H1 (cell line): ENCODE results near the gene ARHGAP6.

Experiments used
- CHD2 ChIP-seq: IDR thresholded peaks from 2 replicates; pipeline ENCODE4 v1.6.1; 2012; ENCODE audit warnings: low read length, improper control_type of control experiment
- E2F6 ChIP-seq: IDR thresholded peaks from 2 replicates; pipeline ENCODE4 v1.6.1; 2012; ENCODE audit warnings: inconsistent platforms
- EGR1 ChIP-seq: IDR thresholded peaks from 2 replicates; pipeline ENCODE4 v1.6.1; 2011; ENCODE audit warnings: low read depth, low read length, borderline replicate concordance
- EP300 ChIP-seq, 2 experiments: IDR thresholded peaks; 1 replicate in 1 of 2; 2 replicates in 1 of 2; pipeline ENCODE4 v1.6.1; 2011 to 2012; ENCODE audit warnings: low read depth in 2 of 2, low read length in 2 of 2, mild to moderate bottlenecking in 2 of 2, borderline replicate concordance in 1 of 2, inconsistent platforms in 1 of 2, moderate library complexity in 1 of 2
- JUND ChIP-seq: IDR thresholded peaks from 2 replicates; pipeline ENCODE4 v1.6.1; 2011; ENCODE audit warnings: mild to moderate bottlenecking, improper control_type of control experiment, low read length
- NRF1 ChIP-seq: IDR thresholded peaks from 2 replicates; pipeline ENCODE4 v1.6.1; 2011; ENCODE audit warnings: mild to moderate bottlenecking, low read depth, low read length, improper control_type of control experiment
- POLR2A ChIP-seq, 2 experiments: IDR thresholded peaks; 1 replicate in 1 of 2; 2 replicates in 1 of 2; pipeline ENCODE4 v1.6.1; 2011; ENCODE audit warnings: low read depth in 2 of 2, low read length in 2 of 2, mild to moderate bottlenecking in 2 of 2; ENCODE audit errors: control extremely low read depth in 1 of 2
- RAD21 ChIP-seq, 2 experiments: IDR thresholded peaks in 1 of 2; conservative IDR thresholded peaks in 1 of 2; 2 replicates each; pipeline ENCODE4 v1.6.1; 2011; ENCODE audit warnings: low read depth in 2 of 2, low read length in 2 of 2, improper control_type of control experiment in 1 of 2, inconsistent platforms in 1 of 2, mild to moderate bottlenecking in 1 of 2, moderate library complexity in 1 of 2
- SIN3A ChIP-seq, 2 experiments: IDR thresholded peaks in 1 of 2; conservative IDR thresholded peaks in 1 of 2; 2 replicates each; pipeline ENCODE4 v1.6.1; 2011 to 2012; ENCODE audit warnings: low read length in 2 of 2, improper control_type of control experiment in 1 of 2, low read depth in 1 of 2, mild to moderate bottlenecking in 1 of 2
- TEAD4 ChIP-seq: IDR thresholded peaks from 2 replicates; pipeline ENCODE4 v1.6.1; 2012; ENCODE audit warnings: low read depth, low read length, inconsistent platforms, mixed read lengths
- TF ChIP-seq, protein P1 (sequence below), 3 experiments: IDR thresholded peaks; 1 replicate in 2 of 3; 2 replicates in 1 of 3; pipeline versions ENCODE4 v1.5.1 to v1.6.1; 2011; ENCODE audit warnings: low read length in 3 of 3, mild to moderate bottlenecking in 3 of 3, inconsistent platforms in 2 of 3, low read depth in 1 of 3, moderate library complexity in 1 of 3; ENCODE audit not compliant: insufficient read depth in 1 of 3; ENCODE audit errors: control extremely low read depth in 1 of 3
- TF ChIP-seq, protein P2 (sequence below): IDR thresholded peaks from 2 replicates; pipeline ENCODE4 v1.6.1; 2012; ENCODE audit warnings: inconsistent platforms

DNA sequence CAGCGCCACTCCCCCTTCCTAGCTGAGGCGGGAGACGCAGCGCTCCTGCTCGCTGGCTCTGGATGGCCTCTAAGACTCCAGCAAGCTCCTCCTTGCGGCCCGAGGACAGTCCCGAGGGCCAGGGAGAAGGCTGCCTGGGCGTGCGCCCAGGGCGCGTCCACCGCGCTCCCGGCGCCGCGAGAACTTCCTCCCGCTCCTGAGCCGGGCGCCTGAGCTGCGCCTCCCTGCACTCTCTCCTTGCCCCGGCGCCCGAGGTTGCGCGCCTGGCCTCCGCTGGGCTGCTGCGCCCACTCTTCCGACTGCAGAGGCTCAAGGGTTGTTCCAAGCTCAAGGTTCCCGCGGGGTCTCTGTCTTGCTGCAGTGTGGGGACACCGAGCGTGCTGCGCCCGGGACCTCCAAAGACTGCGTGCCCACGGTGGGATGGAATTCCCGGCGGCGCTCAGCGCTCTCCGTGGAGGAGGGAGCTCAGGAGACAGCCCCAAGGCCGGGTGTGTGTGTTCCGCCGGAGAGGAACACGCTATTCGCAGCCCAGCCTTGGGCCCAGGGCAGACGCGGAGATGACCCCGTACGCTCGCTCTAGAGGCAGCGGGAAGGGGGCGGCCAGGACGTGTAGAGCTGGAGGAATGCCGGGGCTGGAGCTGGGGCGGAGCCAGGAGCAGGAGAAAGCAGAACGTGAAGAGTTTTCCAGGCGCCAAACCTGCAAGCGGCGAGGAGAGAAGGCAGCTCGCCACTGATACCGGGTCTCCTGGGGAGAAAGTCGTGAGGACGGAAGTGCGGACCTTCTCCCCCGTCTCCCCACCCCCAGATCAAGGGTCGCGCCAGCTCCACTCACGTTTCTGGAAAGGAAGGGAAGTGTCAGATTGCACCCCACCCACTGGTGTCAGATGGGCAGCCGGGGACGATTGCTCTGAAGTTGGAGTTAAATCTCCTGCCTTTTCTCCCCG lies at the start of gene ARHGAP6:
- TF ChIP-seq, protein P1, sequence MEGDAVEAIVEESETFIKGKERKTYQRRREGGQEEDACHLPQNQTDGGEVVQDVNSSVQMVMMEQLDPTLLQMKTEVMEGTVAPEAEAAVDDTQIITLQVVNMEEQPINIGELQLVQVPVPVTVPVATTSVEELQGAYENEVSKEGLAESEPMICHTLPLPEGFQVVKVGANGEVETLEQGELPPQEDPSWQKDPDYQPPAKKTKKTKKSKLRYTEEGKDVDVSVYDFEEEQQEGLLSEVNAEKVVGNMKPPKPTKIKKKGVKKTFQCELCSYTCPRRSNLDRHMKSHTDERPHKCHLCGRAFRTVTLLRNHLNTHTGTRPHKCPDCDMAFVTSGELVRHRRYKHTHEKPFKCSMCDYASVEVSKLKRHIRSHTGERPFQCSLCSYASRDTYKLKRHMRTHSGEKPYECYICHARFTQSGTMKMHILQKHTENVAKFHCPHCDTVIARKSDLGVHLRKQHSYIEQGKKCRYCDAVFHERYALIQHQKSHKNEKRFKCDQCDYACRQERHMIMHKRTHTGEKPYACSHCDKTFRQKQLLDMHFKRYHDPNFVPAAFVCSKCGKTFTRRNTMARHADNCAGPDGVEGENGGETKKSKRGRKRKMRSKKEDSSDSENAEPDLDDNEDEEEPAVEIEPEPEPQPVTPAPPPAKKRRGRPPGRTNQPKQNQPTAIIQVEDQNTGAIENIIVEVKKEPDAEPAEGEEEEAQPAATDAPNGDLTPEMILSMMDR (IDR thresholded peaks at IDR 0.05; ENCODE audit: control extremely low read depth in 1 of 3, insufficient read depth in 1 of 3, low read depth in 1 of 3, low read length in 3 of 3), result no peak
- TF ChIP-seq, protein P2, sequence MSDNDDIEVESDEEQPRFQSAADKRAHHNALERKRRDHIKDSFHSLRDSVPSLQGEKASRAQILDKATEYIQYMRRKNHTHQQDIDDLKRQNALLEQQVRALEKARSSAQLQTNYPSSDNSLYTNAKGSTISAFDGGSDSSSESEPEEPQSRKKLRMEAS, result no peak
- TF ChIP-seq POLR2A (IDR thresholded peaks at IDR 0.05; ENCODE audit: control extremely low read depth in 1 of 2, low read depth in 2 of 2, low read length in 2 of 2) (no peak), RAD21 (IDR thresholded peaks at IDR 0.05 in 1 of 2, conservative IDR thresholded peaks at IDR 0.05 in 1 of 2; ENCODE audit: low read depth in 2 of 2, low read length in 2 of 2) (no peak), NRF1 (no peak), EP300 (IDR thresholded peaks at IDR 0.05; ENCODE audit: borderline replicate concordance in 1 of 2, low read depth in 2 of 2, low read length in 2 of 2) (no peak), E2F6 (peak; percentile 7; the same call in 1 of the 2 replicates), JUND (no peak), CHD2 (no peak), EGR1 (no peak), TEAD4 (no peak), SIN3A (conservative IDR thresholded peaks at IDR 0.05 in 1 of 2, IDR thresholded peaks at IDR 0.05 in 1 of 2; ENCODE audit: low read depth in 1 of 2, low read length in 2 of 2) (no peak)
